Stimulated activated CD8-positive, alpha-beta memory T cell treated with anti-CD3 and anti-CD28 coated beads, Interleukin-15, amount 100 ng/mL, for 48 hours (primary cell): ENCODE data around the gene USP53.
"Not testable (repeated sequence)": the region's sequence is repeated elsewhere in the genome, so short reads cannot be mapped to it uniquely, and the experiment has no call there.

Source experiments
- DNase-seq, 2 donors: peaks; one replicate each; pipeline ENCODE4 v3.0.0-alpha.2; 2020; ENCODE audit warnings: low read depth in 2 of 2

USP53 gene

DNA sequence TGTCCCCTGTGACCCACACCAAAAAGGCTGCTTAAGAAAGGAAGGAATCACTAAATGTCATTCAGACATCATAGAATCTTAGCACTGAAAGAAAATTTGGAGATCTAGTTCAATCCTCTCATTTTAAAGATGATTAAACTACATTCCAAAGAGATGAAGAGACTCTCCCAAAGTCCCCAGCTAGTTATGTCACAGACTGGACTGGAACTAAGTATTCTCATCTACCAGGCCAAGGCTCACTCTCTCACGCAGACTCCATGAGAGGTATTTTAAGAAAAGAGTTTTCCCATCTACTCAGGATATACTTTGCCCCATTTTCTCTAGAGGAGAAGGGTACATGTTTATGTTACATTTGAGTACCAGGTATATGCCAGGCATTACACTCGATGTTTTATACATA lies 102.5 kb downstream of the USP53 start:
- DNase-seq, result no peak

DNA sequence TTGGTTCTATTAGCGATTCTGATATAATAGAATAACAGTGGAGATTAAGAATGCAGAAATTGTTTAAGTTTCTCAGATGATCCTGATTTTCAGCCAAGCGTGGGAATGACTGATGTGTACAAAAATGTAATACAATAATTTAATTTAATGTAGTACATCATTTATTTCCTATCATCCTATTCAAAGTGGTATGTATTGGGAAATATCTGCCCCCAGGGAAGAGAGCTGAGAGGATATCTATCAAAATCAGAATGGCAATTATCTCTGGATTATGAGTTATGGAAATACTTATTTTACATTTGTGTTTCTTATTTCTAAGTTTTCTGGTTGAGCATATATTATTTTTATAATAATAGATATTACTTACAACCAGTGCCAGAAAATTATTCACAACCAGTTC lies 105.5 kb downstream of the USP53 start:
- no peak for DNase-seq

DNA sequence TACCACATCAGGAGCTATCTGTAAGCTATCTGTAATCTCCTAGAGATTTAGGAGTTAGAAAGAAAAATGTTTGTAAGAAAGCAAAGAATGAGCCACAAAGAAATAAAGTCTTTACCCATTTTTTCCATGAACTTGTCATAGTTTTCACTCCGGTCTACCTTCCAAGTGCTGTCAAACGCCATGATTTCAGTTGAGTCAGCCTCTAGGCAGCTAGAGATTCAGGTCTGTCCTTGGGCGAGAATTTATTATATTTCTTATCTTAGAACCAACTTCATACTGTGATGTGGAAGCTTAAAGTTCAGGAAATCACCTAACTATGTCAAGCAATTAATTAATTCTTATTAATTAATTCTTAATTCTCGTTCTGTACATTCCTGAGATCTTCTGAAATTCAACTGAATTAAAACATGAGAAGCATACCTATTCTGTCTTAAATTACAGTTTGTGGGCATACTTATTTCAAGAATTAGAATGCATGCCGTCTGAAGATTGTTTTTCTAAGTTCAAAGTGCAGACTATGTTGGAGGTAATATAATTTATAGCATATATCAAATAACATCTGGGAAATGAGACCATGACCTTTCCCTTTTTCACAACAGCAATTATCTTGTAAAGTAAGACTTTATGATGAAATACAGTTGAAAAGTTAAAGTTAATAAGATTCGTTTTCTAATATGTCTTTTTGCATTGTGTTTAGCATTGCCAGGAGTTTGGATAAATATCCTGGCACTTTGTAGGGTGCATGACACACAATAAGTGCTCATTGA lies 109.6 kb downstream of the USP53 start, which contains the start of gene FABP2:
Gene FABP2, minus strand, starts transcription at position 218 of the 767 bp plus-strand sequence. Its CDS starts 36 bp downstream, at position 182.
- DNase-seq, result no peak

DNA sequence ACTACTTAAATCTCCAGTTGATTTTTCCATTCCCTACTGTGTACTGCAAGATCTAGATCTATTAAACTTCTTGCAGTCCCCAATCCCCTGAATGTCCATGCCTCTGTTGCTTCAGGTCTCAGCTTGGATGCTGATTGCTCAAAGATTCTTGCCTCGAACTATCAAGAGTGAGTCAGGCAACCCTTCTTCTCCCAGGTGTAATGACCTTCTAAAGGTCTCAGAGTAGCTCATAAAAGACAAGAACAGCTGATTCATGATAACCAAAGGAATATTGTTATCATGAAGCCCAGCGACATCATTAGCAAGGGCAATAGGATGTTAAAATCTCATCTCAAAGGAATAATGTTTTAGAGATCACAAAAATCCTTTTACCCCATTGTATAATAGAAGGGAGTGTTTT lies 116.2 kb downstream of the USP53 start:
- no peak for DNase-seq

DNA sequence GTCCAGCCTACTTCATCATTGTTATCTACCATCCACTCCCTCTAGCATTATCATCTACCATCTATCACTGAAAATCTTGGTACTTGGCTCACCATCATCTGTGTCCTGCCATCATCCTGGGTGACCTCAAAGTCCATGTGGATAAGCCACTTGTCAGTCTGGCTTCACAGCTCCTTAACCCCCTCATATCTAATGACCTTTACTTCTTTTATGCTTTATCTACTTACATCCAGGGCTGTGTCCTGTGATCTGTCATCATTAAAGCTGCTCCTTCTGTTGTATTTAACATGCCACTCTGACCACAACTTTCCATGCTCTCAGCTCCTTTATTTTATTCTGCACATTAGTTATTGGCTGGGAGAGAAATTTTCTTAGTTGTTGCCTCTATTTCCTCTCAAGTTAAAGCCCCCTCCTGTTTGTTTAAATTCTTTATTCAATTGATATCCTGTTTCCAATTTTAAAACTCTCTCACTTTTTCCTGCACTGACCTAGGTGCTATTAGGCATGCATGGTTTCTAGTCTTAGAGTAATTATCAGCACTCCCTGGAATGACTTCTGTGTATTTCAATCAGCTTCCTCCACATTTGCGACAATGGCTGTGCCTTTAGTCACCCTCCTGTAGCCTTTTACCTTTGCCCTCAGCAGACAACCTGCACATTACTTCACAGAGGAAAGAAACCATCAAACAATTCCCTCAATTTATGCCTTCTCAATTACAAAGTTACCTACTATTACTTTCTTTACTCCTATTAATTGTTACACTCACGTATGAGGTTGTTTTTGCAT lies 117.5 kb downstream of the USP53 start:
- no peak for DNase-seq

DNA sequence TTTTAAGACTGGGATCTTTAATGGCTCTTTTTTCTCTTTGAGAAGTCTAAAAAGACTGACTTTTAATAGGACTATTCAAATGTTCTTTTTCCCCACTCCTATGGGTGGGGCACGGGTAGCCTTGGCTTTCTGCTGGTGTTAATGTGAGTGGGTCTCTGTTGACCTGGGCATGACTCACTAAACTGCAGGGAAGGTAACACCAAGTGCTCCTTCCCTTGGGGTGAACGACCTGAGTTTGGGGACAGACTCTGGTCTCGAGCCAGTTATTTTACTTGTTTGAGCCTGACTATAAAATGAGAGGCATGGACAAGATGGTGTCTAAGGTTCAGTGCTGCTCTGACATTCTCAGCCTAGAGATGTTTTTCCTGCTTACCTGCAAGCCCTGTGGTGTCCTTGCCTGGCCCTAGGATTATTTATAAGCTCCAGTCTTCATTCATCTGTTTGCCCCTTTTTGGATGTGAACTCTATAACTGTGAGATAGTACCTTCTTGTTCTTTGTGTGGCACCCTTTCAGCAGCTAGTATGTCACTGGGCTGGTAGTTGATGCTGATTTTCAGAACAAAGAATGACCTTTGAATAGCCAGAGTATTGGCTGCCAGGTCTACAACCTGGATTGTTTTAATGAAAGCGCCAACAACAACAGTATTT lies 123.9 kb downstream of the USP53 start:
- not testable (repeated sequence) for DNase-seq

DNA sequence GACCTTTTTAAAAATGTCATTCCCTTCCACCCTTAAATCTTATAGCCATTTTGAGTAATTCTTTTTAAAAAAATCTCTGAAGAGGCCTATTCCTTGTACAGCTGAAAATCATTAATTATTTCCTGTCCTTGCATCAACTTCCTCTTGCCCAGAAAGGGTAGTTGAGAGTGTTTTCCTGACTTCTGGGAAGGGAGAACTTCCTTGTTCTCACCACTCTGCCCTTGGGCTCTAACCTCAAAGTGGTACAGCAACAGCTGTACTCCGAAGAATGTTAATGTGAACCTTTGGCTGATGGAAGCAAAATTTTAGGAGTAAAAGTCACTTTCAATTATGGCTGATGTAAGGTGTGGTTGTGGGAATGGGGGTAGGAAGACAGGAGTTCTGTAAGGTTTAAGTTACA lies 124.5 kb downstream of the USP53 start:
- no peak for DNase-seq

DNA sequence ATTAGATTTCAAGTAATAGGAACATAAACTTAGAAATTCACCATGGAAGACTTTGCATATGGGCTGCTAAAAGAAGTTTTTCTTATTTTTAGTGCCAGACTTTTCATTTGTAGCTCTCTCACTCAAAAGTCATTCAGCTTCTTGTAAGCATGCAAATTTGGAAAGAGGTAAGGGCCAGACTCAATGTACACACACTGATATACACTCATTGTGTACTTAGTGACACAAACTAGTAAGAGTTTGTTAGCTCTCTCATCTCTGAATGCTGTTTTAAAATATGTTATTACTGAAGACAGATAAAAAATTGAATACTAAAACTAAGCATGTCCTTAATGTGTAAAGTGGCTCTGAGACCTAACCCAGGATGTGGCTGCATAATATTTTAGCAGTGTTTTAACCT lies 127.4 kb downstream of the USP53 start:
- not testable (repeated sequence) for DNase-seq

DNA sequence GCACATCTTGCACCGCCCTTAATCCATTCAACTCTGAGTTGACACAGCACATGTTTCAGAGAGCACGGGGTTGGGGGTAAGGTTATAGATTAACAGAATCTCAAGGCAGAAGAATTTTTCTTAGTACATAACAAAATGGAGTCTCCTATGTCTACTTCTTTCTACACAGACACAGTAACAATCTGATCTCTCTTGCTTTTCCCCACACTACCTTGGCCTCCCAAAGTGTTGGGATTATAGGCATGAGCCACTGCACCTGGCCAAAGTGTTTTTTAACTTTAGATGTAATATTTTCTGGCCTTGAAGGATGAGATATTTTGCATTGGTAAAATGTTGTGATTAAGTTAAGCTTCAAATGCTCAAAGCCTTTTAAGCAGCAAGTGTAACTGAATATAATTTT lies 130.8 kb downstream of the USP53 start:
- not testable (repeated sequence) for DNase-seq
